ENCODE results near the gene ESRRA.

The ESRRA gene

GRCh38 chr11:64275031-64275800, 30.1 kb upstream of the ESRRA start:
- Histone ChIP-seq H3K4me3 (ENCODE audit: low read length) (no peak overlapping the region), H3K9me3 (ENCODE audit: control insufficient read depth, insufficient read depth, low read length) (no peaks in the 10 kb centered on the region), H3K4me1 (ENCODE audit: control insufficient read depth, insufficient read depth, low read length) (peaks cover 2% of the 10 kb centered on the region), H3K27me3 (ENCODE audit: control insufficient read depth, insufficient read depth, low read length) (no peaks in the 10 kb centered on the region), H3K36me3 (ENCODE audit: control insufficient read depth, insufficient read depth, low read length) (0 out of 2 replicates have a peak, but pooled peaks cover 3% of the 10 kb centered on the region), H3K27ac (ENCODE audit: low read length) (no peak overlapping the region)
- no CpG with 5 or more reads among the region's 15 CpGs for WGBS (ENCODE audit: insufficient coverage, insufficient read length)
- DNase-seq (ENCODE audit: low read depth, low spot score), result no peak

GRCh38 chr11:64275841-64276240, 29.5 kb upstream of the ESRRA start:
- Histone ChIP-seq H3K4me3 (ENCODE audit: low read length) (no peak overlapping the region), H3K27me3 (ENCODE audit: control insufficient read depth, insufficient read depth, low read length) (no peaks in the 10 kb centered on the region), H3K4me1 (ENCODE audit: control insufficient read depth, insufficient read depth, low read length) (peaks cover 2% of the 10 kb centered on the region), H3K9me3 (ENCODE audit: control insufficient read depth, insufficient read depth, low read length) (no peaks in the 10 kb centered on the region), H3K36me3 (ENCODE audit: control insufficient read depth, insufficient read depth, low read length) (0 out of 2 replicates have a peak, but pooled peaks cover 3% of the 10 kb centered on the region), H3K27ac (ENCODE audit: low read length) (no peak overlapping the region)
- DNase-seq (ENCODE audit: low read depth, low spot score), result no peak
- no CpG with 5 or more reads among the region's 2 CpGs for WGBS (ENCODE audit: insufficient coverage, insufficient read length)

GRCh38 chr11:64276653-64277431, 28.5 kb upstream of the ESRRA start:
- Histone ChIP-seq H3K27me3 (ENCODE audit: control insufficient read depth, insufficient read depth, low read length) (no peaks in the 10 kb centered on the region), H3K36me3 (ENCODE audit: control insufficient read depth, insufficient read depth, low read length) (0 out of 2 replicates have a peak, but pooled peaks cover 3% of the 10 kb centered on the region), H3K9me3 (ENCODE audit: control insufficient read depth, insufficient read depth, low read length) (no peaks in the 10 kb centered on the region), H3K4me1 (ENCODE audit: control insufficient read depth, insufficient read depth, low read length) (peaks cover 2% of the 10 kb centered on the region), H3K27ac (ENCODE audit: low read length) (no peak overlapping the region), H3K4me3 (ENCODE audit: low read length) (no peak overlapping the region)
- WGBS (ENCODE audit: insufficient coverage, insufficient read length), result no CpG with 5 or more reads among the region's 17 CpGs
- no peak for DNase-seq (ENCODE audit: low read depth, low spot score)

- Histone ChIP-seq H3K27me3 (ENCODE audit: control insufficient read depth, insufficient read depth, low read length) (no peaks in the 10 kb centered on the region), H3K36me3 (ENCODE audit: control insufficient read depth, insufficient read depth, low read length) (0 out of 2 replicates have a peak, but pooled peaks cover 3% of the 10 kb centered on the region), H3K4me1 (ENCODE audit: control insufficient read depth, insufficient read depth, low read length) (peaks cover 2% of the 10 kb centered on the region), H3K27ac (ENCODE audit: low read length) (no peak overlapping the region), H3K9me3 (ENCODE audit: control insufficient read depth, insufficient read depth, low read length) (no peaks in the 10 kb centered on the region), H3K4me3 (ENCODE audit: low read length) (no peak overlapping the region)
- no CpG with 5 or more reads among the region's 8 CpGs for WGBS (ENCODE audit: insufficient coverage, insufficient read length)
- no peak for DNase-seq (ENCODE audit: low read depth, low spot score)
Observed at GRCh38 chr11:64278576-64279190, 26.6 kb upstream of the ESRRA start.

- Histone ChIP-seq H3K27ac (ENCODE audit: low read length) (no peak overlapping the region), H3K27me3 (ENCODE audit: control insufficient read depth, insufficient read depth, low read length) (no peaks in the 10 kb centered on the region), H3K4me3 (ENCODE audit: low read length) (no peak overlapping the region), H3K4me1 (ENCODE audit: control insufficient read depth, insufficient read depth, low read length) (peaks cover 5% of the 10 kb centered on the region; the same call in 1 of the 2 replicates), H3K9me3 (ENCODE audit: control insufficient read depth, insufficient read depth, low read length) (no peaks in the 10 kb centered on the region), H3K36me3 (ENCODE audit: control insufficient read depth, insufficient read depth, low read length) (0 out of 2 replicates have a peak, but pooled peaks cover 3% of the 10 kb centered on the region)
- no CpG with 5 or more reads among the region's 22 CpGs for WGBS (ENCODE audit: insufficient coverage, insufficient read length)
- no peak for DNase-seq (ENCODE audit: low read depth, low spot score)
Observed at GRCh38 chr11:64281957-64282770, 23.2 kb upstream of the ESRRA start.

- no peak for DNase-seq (ENCODE audit: low read depth, low spot score)
- Histone ChIP-seq H3K9me3 (ENCODE audit: control insufficient read depth, insufficient read depth, low read length) (no peaks in the 10 kb centered on the region), H3K36me3 (ENCODE audit: control insufficient read depth, insufficient read depth, low read length) (0 out of 2 replicates have a peak, but pooled peaks cover 3% of the 10 kb centered on the region), H3K4me3 (ENCODE audit: low read length) (no peak overlapping the region), H3K27me3 (ENCODE audit: control insufficient read depth, insufficient read depth, low read length) (no peaks in the 10 kb centered on the region), H3K4me1 (ENCODE audit: control insufficient read depth, insufficient read depth, low read length) (peaks cover 5% of the 10 kb centered on the region; the same call in 1 of the 2 replicates), H3K27ac (ENCODE audit: low read length) (no peak overlapping the region)
- no CpG with 5 or more reads among the region's 3 CpGs for WGBS (ENCODE audit: insufficient coverage, insufficient read length)
Observed at GRCh38 chr11:64283092-64283491, 22.2 kb upstream of the ESRRA start.

- no peak for DNase-seq (ENCODE audit: low read depth, low spot score)
- WGBS (ENCODE audit: insufficient coverage, insufficient read length), result no CpG with 5 or more reads among the region's 44 CpGs
- Histone ChIP-seq H3K27ac (ENCODE audit: low read length) (no peak within 1 kb of the TSS), H3K4me1 (ENCODE audit: control insufficient read depth, insufficient read depth, low read length) (peaks cover 5% of the 10 kb centered on the region; the same call in 1 of the 2 replicates), H3K4me3 (ENCODE audit: low read length) (peak within 1 kb of the TSS; percentile 83; the same call in 1 of the 2 replicates), H3K36me3 (ENCODE audit: control insufficient read depth, insufficient read depth, low read length) (no peaks in the 10 kb centered on the region), H3K9me3 (ENCODE audit: control insufficient read depth, insufficient read depth, low read length) (no peaks in the 10 kb centered on the region), H3K27me3 (ENCODE audit: control insufficient read depth, insufficient read depth, low read length) (no peaks in the 10 kb centered on the region)
Observed at GRCh38 chr11:64284048-64284961, 21.0 kb upstream of the ESRRA start, which contains the start of gene BAD. Gene BAD, minus strand, starts transcription at chr11:64284665. Its CDS starts 297 bp downstream, at chr11:64284368.

GRCh38 chr11:64284962-64285884, 20.1 kb upstream of the ESRRA start, which contains the start of gene GPR137:
Gene GPR137, plus strand, starts transcription at chr11:64285848. Its CDS starts 677 bp downstream, at chr11:64286525.
- Histone ChIP-seq H3K27me3 (ENCODE audit: control insufficient read depth, insufficient read depth, low read length) (peaks cover 2% of the 10 kb centered on the region), H3K9me3 (ENCODE audit: control insufficient read depth, insufficient read depth, low read length) (no peaks in the 10 kb centered on the region), H3K4me3 (ENCODE audit: low read length) (peak within 1 kb of the TSS; percentile 83; the same call in 1 of the 2 replicates), H3K36me3 (ENCODE audit: control insufficient read depth, insufficient read depth, low read length) (no peaks in the 10 kb centered on the region), H3K27ac (ENCODE audit: low read length) (no peak within 1 kb of the TSS), H3K4me1 (ENCODE audit: control insufficient read depth, insufficient read depth, low read length) (peaks cover 5% of the 10 kb centered on the region; the same call in 1 of the 2 replicates)
- DNase-seq (ENCODE audit: low read depth, low spot score), result no peak
- no CpG with 5 or more reads among the region's 102 CpGs for WGBS (ENCODE audit: insufficient coverage, insufficient read length)
